ENCODE results near the gene SLC15A3.

SLC15A3 gene

GRCh38 chr11:60925868-60926267 lies 26.1 kb downstream of the SLC15A3 start:
- H3K4me3 ChIP-seq (ENCODE audit: low read length): peak overlapping the region; percentile 91; the same call in 1 of the 2 replicates
- no peak overlapping the region for H3K27ac ChIP-seq (ENCODE audit: low read length)
- H3K4me1 ChIP-seq (ENCODE audit: insufficient read depth, low read length): peaks cover 2% of the 10 kb centered on the region; the same call in 1 of the 2 replicates
- no peaks in the 10 kb centered on the region for H3K27me3 ChIP-seq (ENCODE audit: insufficient read depth, low read length)
- peaks cover 54% of the 10 kb centered on the region for H3K36me3 ChIP-seq (ENCODE audit: insufficient read depth, low read depth, low read length)
- H3K9me3 ChIP-seq (ENCODE audit: insufficient read depth, low read depth, low read length): no peaks in the 10 kb centered on the region
- no peak overlapping the region; the same call in 1 of the 2 replicates for H3K9ac ChIP-seq (ENCODE audit: low read depth, low read length)

GRCh38 chr11:60924906-60925853 lies 26.8 kb downstream of the SLC15A3 start:
- H3K9me3 ChIP-seq (ENCODE audit: insufficient read depth, low read depth, low read length): no peaks in the 10 kb centered on the region
- peaks cover 55% of the 10 kb centered on the region for H3K36me3 ChIP-seq (ENCODE audit: insufficient read depth, low read depth, low read length)
- H3K4me3 ChIP-seq (ENCODE audit: low read length): peak overlapping the region; percentile 91
- no peak overlapping the region for H3K27ac ChIP-seq (ENCODE audit: low read length)
- peak overlapping the region; percentile 79; the same call in 1 of the 2 replicates for H3K9ac ChIP-seq (ENCODE audit: low read depth, low read length)
- peaks cover 2% of the 10 kb centered on the region; the same call in 1 of the 2 replicates for H3K4me1 ChIP-seq (ENCODE audit: insufficient read depth, low read length)
- no peaks in the 10 kb centered on the region for H3K27me3 ChIP-seq (ENCODE audit: insufficient read depth, low read length)

- Histone ChIP-seq H3K27ac (ENCODE audit: low read length) (no peak within 1 kb of the TSS), H3K9me3 (ENCODE audit: insufficient read depth, low read depth, low read length) (no peaks in the 10 kb centered on the region), H3K4me3 (ENCODE audit: low read length) (peak within 1 kb of the TSS; percentile 91), H3K4me1 (ENCODE audit: insufficient read depth, low read length) (peaks cover 2% of the 10 kb centered on the region; the same call in 1 of the 2 replicates), H3K9ac (ENCODE audit: low read depth, low read length) (peak within 1 kb of the TSS; percentile 79; the same call in 1 of the 2 replicates), H3K27me3 (ENCODE audit: insufficient read depth, low read length) (no peaks in the 10 kb centered on the region), H3K36me3 (ENCODE audit: insufficient read depth, low read depth, low read length) (peaks cover 55% of the 10 kb centered on the region)
Observed at GRCh38 chr11:60924110-60924905, 27.7 kb downstream of the SLC15A3 start, which contains the start of gene TMEM132A. TMEM132A (plus strand) TSS chr11:60924460; CDS start chr11:60924634, 174 bp downstream.

- H3K4me1 ChIP-seq (ENCODE audit: insufficient read depth, low read length): peaks cover 2% of the 10 kb centered on the region; the same call in 1 of the 2 replicates
- no peaks in the 10 kb centered on the region for H3K9me3 ChIP-seq (ENCODE audit: insufficient read depth, low read depth, low read length)
- peaks cover 51% of the 10 kb centered on the region for H3K36me3 ChIP-seq (ENCODE audit: insufficient read depth, low read depth, low read length)
- H3K27me3 ChIP-seq (ENCODE audit: insufficient read depth, low read length): no peaks in the 10 kb centered on the region
- peak overlapping the region; percentile 91; the same call in 1 of the 2 replicates for H3K4me3 ChIP-seq (ENCODE audit: low read length)
- no peak overlapping the region for H3K9ac ChIP-seq (ENCODE audit: low read depth, low read length)
- no peak overlapping the region for H3K27ac ChIP-seq (ENCODE audit: low read length)
Observed at GRCh38 chr11:60923800-60924109, 28.2 kb downstream of the SLC15A3 start.

- H3K27ac ChIP-seq (ENCODE audit: low read length): no peak overlapping the region
- H3K9me3 ChIP-seq (ENCODE audit: insufficient read depth, low read depth, low read length): no peaks in the 10 kb centered on the region
- no peaks in the 10 kb centered on the region for H3K27me3 ChIP-seq (ENCODE audit: insufficient read depth, low read length)
- no peak overlapping the region for H3K4me3 ChIP-seq (ENCODE audit: low read length)
- H3K9ac ChIP-seq (ENCODE audit: low read depth, low read length): no peak overlapping the region
- peaks cover 2% of the 10 kb centered on the region; the same call in 1 of the 2 replicates for H3K4me1 ChIP-seq (ENCODE audit: insufficient read depth, low read length)
- peaks cover 47% of the 10 kb centered on the region for H3K36me3 ChIP-seq (ENCODE audit: insufficient read depth, low read depth, low read length)
Observed at GRCh38 chr11:60923326-60923725, 28.6 kb downstream of the SLC15A3 start.

GRCh38 chr11:60922906-60923305 lies 29.1 kb downstream of the SLC15A3 start:
- peaks cover 2% of the 10 kb centered on the region; the same call in 1 of the 2 replicates for H3K4me1 ChIP-seq (ENCODE audit: insufficient read depth, low read length)
- H3K36me3 ChIP-seq (ENCODE audit: insufficient read depth, low read depth, low read length): peaks cover 43% of the 10 kb centered on the region
- no peak overlapping the region for H3K27ac ChIP-seq (ENCODE audit: low read length)
- H3K9ac ChIP-seq (ENCODE audit: low read depth, low read length): no peak overlapping the region
- no peaks in the 10 kb centered on the region for H3K9me3 ChIP-seq (ENCODE audit: insufficient read depth, low read depth, low read length)
- no peak overlapping the region for H3K4me3 ChIP-seq (ENCODE audit: low read length)
- H3K27me3 ChIP-seq (ENCODE audit: insufficient read depth, low read length): no peaks in the 10 kb centered on the region

- H3K4me1 ChIP-seq (ENCODE audit: insufficient read depth, low read length): peaks cover 2% of the 10 kb centered on the region; the same call in 1 of the 2 replicates
- H3K27me3 ChIP-seq (ENCODE audit: insufficient read depth, low read length): no peaks in the 10 kb centered on the region
- no peak overlapping the region for H3K9ac ChIP-seq (ENCODE audit: low read depth, low read length)
- H3K4me3 ChIP-seq (ENCODE audit: low read length): no peak overlapping the region
- H3K27ac ChIP-seq (ENCODE audit: low read length): no peak overlapping the region
- H3K9me3 ChIP-seq (ENCODE audit: insufficient read depth, low read depth, low read length): no peaks in the 10 kb centered on the region
- H3K36me3 ChIP-seq (ENCODE audit: insufficient read depth, low read depth, low read length): peaks cover 32% of the 10 kb centered on the region
Observed at GRCh38 chr11:60921777-60922335, 30.1 kb downstream of the SLC15A3 start.

GRCh38 chr11:60921259-60921658 lies 30.7 kb downstream of the SLC15A3 start:
- H3K27ac ChIP-seq (ENCODE audit: low read length): no peak overlapping the region
- no peak overlapping the region for H3K9ac ChIP-seq (ENCODE audit: low read depth, low read length)
- H3K9me3 ChIP-seq (ENCODE audit: insufficient read depth, low read depth, low read length): no peaks in the 10 kb centered on the region
- H3K36me3 ChIP-seq (ENCODE audit: insufficient read depth, low read depth, low read length): peaks cover 28% of the 10 kb centered on the region
- no peaks in the 10 kb centered on the region for H3K27me3 ChIP-seq (ENCODE audit: insufficient read depth, low read length)
- H3K4me3 ChIP-seq (ENCODE audit: low read length): no peak overlapping the region
- H3K4me1 ChIP-seq (ENCODE audit: insufficient read depth, low read length): peaks cover 8% of the 10 kb centered on the region

GRCh38 chr11:60919956-60920355 lies 32.0 kb downstream of the SLC15A3 start:
- peaks cover 16% of the 10 kb centered on the region for H3K4me1 ChIP-seq (ENCODE audit: insufficient read depth, low read length)
- H3K4me3 ChIP-seq (ENCODE audit: low read length): no peak overlapping the region
- no peak overlapping the region for H3K27ac ChIP-seq (ENCODE audit: low read length)
- H3K27me3 ChIP-seq (ENCODE audit: insufficient read depth, low read length): peaks cover 3% of the 10 kb centered on the region; the same call in 1 of the 2 replicates
- H3K9ac ChIP-seq (ENCODE audit: low read depth, low read length): no peak overlapping the region
- peaks cover 28% of the 10 kb centered on the region for H3K36me3 ChIP-seq (ENCODE audit: insufficient read depth, low read depth, low read length)
- no peaks in the 10 kb centered on the region for H3K9me3 ChIP-seq (ENCODE audit: insufficient read depth, low read depth, low read length)

DNA sequence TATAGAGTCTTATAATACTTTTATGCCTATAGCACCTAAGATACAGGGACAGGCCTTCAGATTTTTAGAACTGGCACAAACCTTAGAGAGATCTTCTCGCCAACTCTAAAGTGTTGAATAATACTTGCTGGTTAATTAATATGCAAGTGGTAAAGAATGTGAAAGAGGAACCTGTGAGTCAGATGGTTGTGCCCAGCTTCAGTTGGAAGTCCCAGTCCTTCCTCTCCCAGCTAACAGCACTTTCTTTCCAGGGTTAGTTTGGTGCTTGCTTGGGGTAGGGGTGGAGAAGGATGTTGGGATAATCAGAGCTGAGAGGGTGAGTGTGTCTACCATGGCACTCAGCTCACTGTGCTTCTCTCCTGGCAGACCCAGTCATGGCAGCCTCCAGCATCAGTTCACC lies 32.7 kb downstream of the SLC15A3 start:
- Histone ChIP-seq H3K9ac (ENCODE audit: low read depth, low read length) (no peak overlapping the region), H3K4me3 (ENCODE audit: low read length) (no peak overlapping the region), H3K4me1 (ENCODE audit: insufficient read depth, low read length) (peaks cover 17% of the 10 kb centered on the region), H3K27me3 (ENCODE audit: insufficient read depth, low read length) (peaks cover 5% of the 10 kb centered on the region; the same call in 1 of the 2 replicates), H3K36me3 (ENCODE audit: insufficient read depth, low read depth, low read length) (peaks cover 28% of the 10 kb centered on the region), H3K9me3 (ENCODE audit: insufficient read depth, low read depth, low read length) (no peaks in the 10 kb centered on the region), H3K27ac (ENCODE audit: low read length) (no peak overlapping the region)

GRCh38 chr11:60918939-60919265 lies 33.1 kb downstream of the SLC15A3 start:
- H3K4me3 ChIP-seq (ENCODE audit: low read length): no peak overlapping the region
- H3K9ac ChIP-seq (ENCODE audit: low read depth, low read length): no peak overlapping the region
- H3K9me3 ChIP-seq (ENCODE audit: insufficient read depth, low read depth, low read length): no peaks in the 10 kb centered on the region
- peaks cover 14% of the 10 kb centered on the region for H3K4me1 ChIP-seq (ENCODE audit: insufficient read depth, low read length)
- H3K27me3 ChIP-seq (ENCODE audit: insufficient read depth, low read length): peaks cover 5% of the 10 kb centered on the region; the same call in 1 of the 2 replicates
- peaks cover 28% of the 10 kb centered on the region for H3K36me3 ChIP-seq (ENCODE audit: insufficient read depth, low read depth, low read length)
- no peak overlapping the region for H3K27ac ChIP-seq (ENCODE audit: low read length)
